ENCODE results near the gene SIPA1L3. TPM values are rescaled to one million over a fixed set of nuclear protein-coding genes. Genes with fewer than 3 reads are reported as not detected.
A peak's percentile ranks its signal among the peaks of the same experiment; 100 is the strongest.

Gene SIPA1L3
- total and polyA plus RNA-seq, 9 of the 15 experiments (the other 6 are each of a cell fraction or from before 2014, with no cell fraction given), result 0.01 to 6.1 (median 2.5) TPM

DNA sequence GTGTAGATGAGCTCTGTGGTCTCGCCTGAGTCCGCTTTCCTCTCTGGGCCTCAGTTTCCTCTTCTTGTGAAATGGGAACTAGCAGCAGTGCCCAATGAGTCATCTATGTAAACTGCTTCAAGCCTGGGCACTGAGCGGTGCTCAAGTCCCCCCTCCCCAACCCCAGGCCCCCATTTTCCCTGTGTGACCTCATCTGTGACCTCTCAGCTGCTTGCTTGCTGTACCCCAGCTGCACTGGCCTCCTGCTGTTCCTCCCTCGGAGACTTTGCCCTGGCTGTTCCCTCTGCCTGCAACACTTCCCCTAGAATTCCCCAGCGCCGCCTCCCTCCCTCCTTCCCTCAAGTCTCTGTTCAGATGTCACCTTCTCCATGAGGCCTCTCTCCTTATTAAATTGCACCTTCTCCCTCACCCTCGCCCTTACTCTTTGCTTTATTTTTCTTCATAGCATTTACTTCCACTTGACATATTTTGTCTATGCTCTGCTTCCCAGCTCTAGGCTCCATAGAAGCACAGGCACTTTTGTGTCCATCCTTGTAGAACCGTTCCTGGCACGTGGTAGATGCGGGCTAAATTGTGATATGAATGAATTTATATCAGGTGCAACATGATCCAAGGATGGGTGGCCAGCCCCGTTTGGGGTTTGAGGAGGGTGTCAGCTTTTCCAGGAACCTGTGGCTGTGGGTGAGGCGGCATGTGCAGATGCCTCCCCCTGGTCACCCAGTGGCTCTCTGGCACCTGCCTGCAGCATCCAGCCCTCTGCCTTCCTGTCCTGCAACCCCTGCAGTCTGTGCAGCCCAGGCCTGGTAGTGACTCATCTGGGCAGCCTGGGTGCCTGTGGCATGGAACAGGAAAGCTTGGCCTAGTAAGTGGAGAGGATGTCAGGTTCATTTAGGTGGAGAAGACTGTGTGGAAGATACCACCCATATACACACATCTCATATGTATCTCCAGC lies 26.3 kb downstream of the SIPA1L3 start:
- WGBS (ENCODE audit: insufficient coverage, low coverage, missing lambda C conversion rate), result 13% methylated on average over 11 of the region's 12 CpGs
- no peak overlapping the region for H2AFZ ChIP-seq (ENCODE audit: low read depth, low read length)
- no peak for TF ChIP-seq ZFPM2 (CRISPR knock-in tag; IDR thresholded peaks at IDR 0.05)
- no peak for TF ChIP-seq NCOA6 (IDR thresholded peaks at IDR 0.05)
- no peak for TF ChIP-seq ASH1L (IDR thresholded peaks at IDR 0.05; ENCODE audit: borderline replicate concordance, low read depth, partially characterized antibody)
- no peak for TF ChIP-seq SRF (CRISPR knock-in tag; IDR thresholded peaks at IDR 0.05)
- TF ChIP-seq PTBP1 (IDR thresholded peaks at IDR 0.05; ENCODE audit: low read depth, low read length), result no peak
- TF ChIP-seq DMBX1 (CRISPR knock-in tag; IDR thresholded peaks at IDR 0.05; ENCODE audit: borderline replicate concordance), result no peak
- no peak for TF ChIP-seq ZNF696 (CRISPR knock-in tag; conservative IDR thresholded peaks at IDR 0.05)
- TF ChIP-seq, protein P1, sequence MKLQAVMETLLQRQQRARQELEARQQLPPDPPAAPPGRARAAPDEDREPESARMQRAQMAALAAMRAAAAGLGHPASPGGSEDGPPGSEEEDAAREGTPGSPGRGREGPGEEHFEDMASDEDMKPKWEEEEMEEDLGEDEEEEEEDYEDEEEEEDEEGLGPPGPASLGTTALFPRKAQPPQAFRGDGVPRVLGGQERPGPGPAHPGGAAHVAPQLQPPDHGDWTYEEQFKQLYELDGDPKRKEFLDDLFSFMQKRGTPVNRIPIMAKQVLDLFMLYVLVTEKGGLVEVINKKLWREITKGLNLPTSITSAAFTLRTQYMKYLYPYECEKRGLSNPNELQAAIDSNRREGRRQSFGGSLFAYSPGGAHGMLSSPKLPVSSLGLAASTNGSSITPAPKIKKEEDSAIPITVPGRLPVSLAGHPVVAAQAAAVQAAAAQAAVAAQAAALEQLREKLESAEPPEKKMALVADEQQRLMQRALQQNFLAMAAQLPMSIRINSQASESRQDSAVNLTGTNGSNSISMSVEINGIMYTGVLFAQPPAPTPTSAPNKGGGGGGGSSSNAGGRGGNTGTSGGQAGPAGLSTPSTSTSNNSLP (IDR thresholded peaks at IDR 0.05; ENCODE audit: borderline replicate concordance, low read depth, low read length), result no peak
- no peak for TF ChIP-seq ZNF707 (CRISPR knock-in tag; conservative IDR thresholded peaks at IDR 0.05)
- no peak for TF ChIP-seq OTX1 (CRISPR knock-in tag; IDR thresholded peaks at IDR 0.05)
- TF ChIP-seq ELF1 (tag; IDR thresholded peaks at IDR 0.05), result no peak
- no peak for TF ChIP-seq CBFB (CRISPR knock-in tag; IDR thresholded peaks at IDR 0.05)
- TF ChIP-seq CCNT2 (IDR thresholded peaks at IDR 0.05; ENCODE audit: borderline replicate concordance, extremely low read depth, insufficient read length, low read depth, low read length), result no peak
- no peak for TF ChIP-seq RBM39 (optimal IDR thresholded peaks at IDR 0.05; ENCODE audit: low read depth, low read length)
- TF ChIP-seq, protein P2, sequence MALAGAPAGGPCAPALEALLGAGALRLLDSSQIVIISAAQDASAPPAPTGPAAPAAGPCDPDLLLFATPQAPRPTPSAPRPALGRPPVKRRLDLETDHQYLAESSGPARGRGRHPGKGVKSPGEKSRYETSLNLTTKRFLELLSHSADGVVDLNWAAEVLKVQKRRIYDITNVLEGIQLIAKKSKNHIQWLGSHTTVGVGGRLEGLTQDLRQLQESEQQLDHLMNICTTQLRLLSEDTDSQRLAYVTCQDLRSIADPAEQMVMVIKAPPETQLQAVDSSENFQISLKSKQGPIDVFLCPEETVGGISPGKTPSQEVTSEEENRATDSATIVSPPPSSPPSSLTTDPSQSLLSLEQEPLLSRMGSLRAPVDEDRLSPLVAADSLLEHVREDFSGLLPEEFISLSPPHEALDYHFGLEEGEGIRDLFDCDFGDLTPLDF (CRISPR knock-in tag; IDR thresholded peaks at IDR 0.05), result no peak
- no peak for TF ChIP-seq E2F3 (CRISPR knock-in tag; IDR thresholded peaks at IDR 0.05)
- TF ChIP-seq ZNF589 (CRISPR knock-in tag; IDR thresholded peaks at IDR 0.05; ENCODE audit: low read depth), result no peak
- TF ChIP-seq POLR2B (IDR thresholded peaks at IDR 0.05; ENCODE audit: low read depth, partially characterized antibody), result no peak

More for the DNA sequence above, 26.3 kb downstream of the SIPA1L3 start:
- in situ Hi-C loops (cut with MboI), result no loop called here
- ChIA-PET CTCF (ENCODE audit: low intra/inter-chr PET ratio) (no interaction called here), POLR2A (interaction anchor here (0.9 kb wide), 1 partner anchor 12 kb away, joined by 3 read pairs; no protein-coding TSS in a partner anchor)
- intact Hi-C loops (cut with micrococcal nuclease), result no loop called here
- Histone ChIP-seq H4K20me1 (replicated peaks; ENCODE audit: control insufficient read depth, insufficient read depth, low read length) (no peaks in the 10 kb centered on the region), H3K4me2 (ENCODE audit: insufficient read depth, low read length) (no peak overlapping the region), H3K9me3 (replicated peaks; ENCODE audit: control insufficient read depth, insufficient read depth, low read depth, low read length) (no peaks in the 10 kb centered on the region), H3K9ac (ENCODE audit: insufficient read depth in 1 of 2, low read depth in 2 of 2, low read length in 2 of 2) (peak overlapping the region in 1 of 2 experiments; percentile 68; a peak in 2 of 4 replicates), H3K4me1 (replicated peaks in 1 of 2; ENCODE audit: control insufficient read depth in 2 of 2, insufficient read depth in 2 of 2, low read length in 2 of 2) (peaks cover 0 to 6% of the 10 kb centered on the region in 2 experiments; a peak in 2 of 5 replicates), H3K27ac (ENCODE audit: extremely low read depth, low read depth, low read length) (no peak overlapping the region), H3K9me1 (ENCODE audit: control insufficient read depth, insufficient read depth, low read length) (no peaks in the 10 kb centered on the region), H3K4me3 (no peak overlapping the region), H3K27me3 (ENCODE audit: control insufficient read depth in 2 of 2, insufficient read depth in 2 of 2, low read length in 2 of 2) (peaks cover 0 to 7% of the 10 kb centered on the region in 2 experiments; a peak in 1 of 5 replicates), H3K36me3 (ENCODE audit: control insufficient read depth, insufficient read depth, low read length) (no peaks in the 10 kb centered on the region), H3K79me2 (ENCODE audit: control insufficient read depth, insufficient read depth, low read length) (no peaks in the 10 kb centered on the region)
- no TSS peak for BruUV-seq (replicated peaks)
- DNase-seq (ENCODE audit: extremely low read depth in 1 of 4, low spot score in 3 of 4), result no peak
- no peak for FAIRE-seq
- ATAC-seq, result no peak

Measured in K562 (cell line).